Neural cell (in vitro differentiated cells): ENCODE data around the gene PAOX. TPM values are rescaled to one million over a fixed set of nuclear protein-coding genes. Genes with fewer than 3 reads are reported as not detected.

Source experiments
- H2AFZ ChIP-seq: fragments of 200-600, 300-800 bp; sonication (generic), shearing (Covaris generic); 2 replicates; pipeline ENCODE4 v1.6.0; 2014; ENCODE audit warnings: low read depth, mild to moderate bottlenecking, antibody characterized with exemption, low read length, moderate library complexity
- H3F3A ChIP-seq: fragments of 200-600 bp; shearing (Covaris generic); 2 replicates; pipeline ENCODE4 v1.6.1; 2016; ENCODE audit warnings: mild to moderate bottlenecking, moderate library complexity, mixed read lengths, antibody characterized with exemption, low read length; ENCODE audit not compliant: insufficient read depth, poor library complexity, severe bottlenecking
- H3K27ac ChIP-seq: fragments of 200-600, 300-800 bp; sonication (generic), shearing (Covaris generic); 2 replicates; pipeline ENCODE4 v1.5.1; 2014; ENCODE audit warnings: mild to moderate bottlenecking, low read length, moderate library complexity
- H3K27me3 ChIP-seq: fragments of 300-800, 200-600 bp; sonication (generic), shearing (Covaris generic); 2 replicates; pipeline ENCODE4 v1.6.0; 2014; ENCODE audit warnings: mild to moderate bottlenecking, low read depth, low read length, moderate library complexity; ENCODE audit not compliant: insufficient read depth
- H3K36me3 ChIP-seq: fragments of 300-800, 200-600 bp; sonication (generic), shearing (Covaris generic); 2 replicates; pipeline ENCODE4 v1.5.1; 2014; ENCODE audit warnings: mild to moderate bottlenecking, antibody characterized with exemption, low read length, moderate library complexity; ENCODE audit not compliant: insufficient read depth
- H3K4me2 ChIP-seq: fragments of 300-800, 200-600 bp; sonication (generic), shearing (Covaris generic); 2 replicates; pipeline ENCODE4 v1.6.0; 2014; ENCODE audit warnings: mild to moderate bottlenecking, low read length
- H3K4me3 ChIP-seq: fragments of 300-800, 200-600 bp; sonication (generic), shearing (Covaris generic); 2 replicates; pipeline ENCODE4 v1.5.1; 2014; ENCODE audit warnings: mild to moderate bottlenecking, low read length, moderate library complexity
- H3K79me2 ChIP-seq: fragments of 200-600 bp; shearing (Covaris generic); replicated peaks from 2 replicates; pipeline ENCODE4 v1.6.0; 2014; ENCODE audit warnings: mild to moderate bottlenecking, low read length, moderate library complexity; ENCODE audit not compliant: insufficient read depth
- H3K9ac ChIP-seq: fragments of 300-800, 200-600 bp; sonication (generic), shearing (Covaris generic); 2 replicates; pipeline ENCODE4 v1.6.1; 2016; ENCODE audit warnings: mild to moderate bottlenecking, low read length, mixed read lengths
- H3K9me2 ChIP-seq: fragments of 200-600 bp; shearing (Covaris generic); 2 replicates; pipeline ENCODE4 v1.6.1; 2016; ENCODE audit warnings: mild to moderate bottlenecking, low read length, mixed read lengths; ENCODE audit not compliant: insufficient read depth
- H3K9me3 ChIP-seq: fragments of 200-600, 300-800 bp; sonication (generic), shearing (Covaris generic); 2 replicates; pipeline ENCODE4 v1.6.1; 2016; ENCODE audit warnings: mild to moderate bottlenecking, mixed run types, low read length, moderate library complexity, mixed read lengths
- H4K20me1 ChIP-seq: fragments of 200-600 bp; shearing (Covaris generic); 2 replicates; pipeline ENCODE4 v1.6.1; 2016; ENCODE audit warnings: mild to moderate bottlenecking, mixed run types; ENCODE audit not compliant: insufficient read depth
- CTCF ChIP-seq: fragments of 450-650 bp; IDR thresholded peaks from 2 replicates; pipeline ENCODE4 v1.5.1; 2014; ENCODE audit warnings: antibody characterized with exemption, mild to moderate bottlenecking, moderate library complexity; ENCODE audit not compliant: poor library complexity, severe bottlenecking
- EP300 ChIP-seq: fragments of 450-650 bp; conservative IDR thresholded peaks from 2 replicates; pipeline ENCODE4 v1.6.1; 2014; ENCODE audit warnings: antibody characterized with exemption, mild to moderate bottlenecking, moderate library complexity; ENCODE audit not compliant: poor library complexity, severe bottlenecking
- EZH2 ChIP-seq: fragments of 200-600, 300-800 bp; shearing (Covaris generic), sonication (generic); IDR thresholded peaks from 2 replicates; pipeline ENCODE4 v1.6.1; 2014; ENCODE audit warnings: antibody characterized with exemption, low read length, borderline replicate concordance, mild to moderate bottlenecking; ENCODE audit not compliant: insufficient read depth, poor library complexity, severe bottlenecking
- MXI1 ChIP-seq: fragments of 450-650 bp; conservative IDR thresholded peaks from 2 replicates; pipeline ENCODE4 v1.6.1; 2014; ENCODE audit warnings: antibody characterized with exemption, mild to moderate bottlenecking; ENCODE audit not compliant: poor library complexity, severe bottlenecking
- POLR2AphosphoS5 ChIP-seq: IDR thresholded peaks from 2 replicates; pipeline ENCODE4 v1.6.1; 2012
- RAD21 ChIP-seq: fragments of 450-650 bp; conservative IDR thresholded peaks from 2 replicates; pipeline ENCODE4 v1.6.1; 2014; ENCODE audit warnings: antibody characterized with exemption, mild to moderate bottlenecking, moderate library complexity
- REST ChIP-seq: IDR thresholded peaks from 2 replicates; pipeline ENCODE4 v1.6.1; 2012; ENCODE audit warnings: borderline replicate concordance
- SMC3 ChIP-seq: fragments of 450-650 bp; conservative IDR thresholded peaks from 2 replicates; pipeline ENCODE4 v1.6.1; 2014; ENCODE audit warnings: antibody characterized with exemption, mild to moderate bottlenecking, moderate library complexity; ENCODE audit not compliant: poor library complexity
- TAF1 ChIP-seq: IDR thresholded peaks from 2 replicates; pipeline ENCODE4 v1.6.1; 2012; ENCODE audit warnings: low read depth
- polyA plus RNA-seq: library from polyadenylated mRNA; depleted of rRNA; stranded (reverse); fragments of >200 nt; gene quantifications from 2 replicates; pipeline ENCODE4 v1.2.3, GENCODE V29; 2014

Gene PAOX
- polyA plus RNA-seq, 1 donor from 2014 or later, result 3.0 TPM

GRCh38 chr10:133361773-133362441 lies 17.2 kb upstream of the PAOX start:
- no peak overlapping the region for H3K4me3 ChIP-seq
- H3K27ac ChIP-seq, result no peak overlapping the region
- H3K4me2 ChIP-seq, result no peak overlapping the region
- H3K36me3 ChIP-seq, result no peaks in the 10 kb centered on the region
- no peaks in the 10 kb centered on the region for H4K20me1 ChIP-seq
- no peaks in the 10 kb centered on the region for H3K9me2 ChIP-seq
- H3K79me2 ChIP-seq, result no peaks in the 10 kb centered on the region
- peaks cover 2% of the 10 kb centered on the region for H3K9me3 ChIP-seq
- no peak overlapping the region for H3K9ac ChIP-seq
- H3F3A ChIP-seq, result no peaks in the 10 kb centered on the region
- TF ChIP-seq POLR2AphosphoS5, result no peak
- no peak for TF ChIP-seq TAF1
- TF ChIP-seq SMC3, result no peak
- TF ChIP-seq MXI1, result no peak
- no peak for TF ChIP-seq REST
- TF ChIP-seq EP300, result no peak
- TF ChIP-seq CTCF, result no peak
- TF ChIP-seq EZH2, result no peak
- no peak for TF ChIP-seq RAD21
- no peaks in the 10 kb centered on the region for H3K27me3 ChIP-seq
- H2AFZ ChIP-seq, result no peak overlapping the region

- no peaks in the 10 kb centered on the region for H3F3A ChIP-seq
- no peak overlapping the region for H3K9ac ChIP-seq
- TF ChIP-seq EP300 (no peak), MXI1 (no peak), CTCF (no peak), POLR2AphosphoS5 (no peak), SMC3 (no peak), RAD21 (no peak), TAF1 (no peak), REST (no peak), EZH2 (no peak)
- H3K4me2 ChIP-seq, result no peak overlapping the region
- no peaks in the 10 kb centered on the region for H4K20me1 ChIP-seq
- peaks cover 2% of the 10 kb centered on the region for H3K9me3 ChIP-seq
- H3K9me2 ChIP-seq, result no peaks in the 10 kb centered on the region
- H3K27ac ChIP-seq, result no peak overlapping the region
- no peak overlapping the region for H2AFZ ChIP-seq
- H3K79me2 ChIP-seq, result no peaks in the 10 kb centered on the region
- no peaks in the 10 kb centered on the region for H3K36me3 ChIP-seq
- H3K4me3 ChIP-seq, result no peak overlapping the region
- no peaks in the 10 kb centered on the region for H3K27me3 ChIP-seq
Measured at GRCh38 chr10:133362846-133363245, 16.2 kb upstream of the PAOX start.
